Measurements from ENCODE around the gene PDE6A.

The PDE6A gene

GRCh38 chr5:149917073-149917676 is 27.4 kb downstream of the PDE6A start:
- H3K4me1 ChIP-seq (ENCODE audit: control insufficient read depth, insufficient read depth, low read depth, low read length), result peaks cover 12% of the 10 kb centered on the region
- no peak overlapping the region for H3K14ac ChIP-seq (ENCODE audit: low read length in 2 of 2)
- H4K91ac ChIP-seq (ENCODE audit: low read length), result no peak overlapping the region
- no peak overlapping the region for H3K18ac ChIP-seq (ENCODE audit: low read depth in 1 of 2, low read length in 2 of 2)
- H3K23ac ChIP-seq (ENCODE audit: low read length in 2 of 2), result no peak overlapping the region
- 91% methylated on average over 5 of the region's 6 CpGs for WGBS
- H2BK15ac ChIP-seq (ENCODE audit: low read depth, poor library complexity, severe bottlenecking), result no peak overlapping the region
- no peak overlapping the region for H2BK120ac ChIP-seq (ENCODE audit: low read depth, low read length)
- H3K4me3 ChIP-seq (ENCODE audit: insufficient read depth in 1 of 2, low read depth in 1 of 2, low read length in 2 of 2), result no peak overlapping the region
- H3K4ac ChIP-seq (ENCODE audit: low read depth in 1 of 2, low read length in 2 of 2), result no peak overlapping the region
- H3K79me1 ChIP-seq (replicated peaks; ENCODE audit: low read length, poor library complexity, severe bottlenecking), result no peaks in the 10 kb centered on the region
- peak overlapping the region; percentile 76 for H2AK5ac ChIP-seq (ENCODE audit: low read length, severe bottlenecking)
- H3K4me2 ChIP-seq (ENCODE audit: low read length, poor library complexity, severe bottlenecking), result peak overlapping the region; percentile 24
- H2AFZ ChIP-seq (ENCODE audit: low read depth, low read length), result no peak overlapping the region
- no peak overlapping the region for H3K9ac ChIP-seq (ENCODE audit: low read length)
- H3K27ac ChIP-seq (ENCODE audit: low read length, poor library complexity, severe bottlenecking), result peak overlapping the region; percentile 65
- peaks cover 0 to 23% of the 10 kb centered on the region in 2 experiments for H3K27me3 ChIP-seq (ENCODE audit: control insufficient read depth in 1 of 2, insufficient read depth in 1 of 2, low read length in 2 of 2)
- H3K9me3 ChIP-seq (ENCODE audit: control insufficient read depth, low read length), result no peaks in the 10 kb centered on the region
- peak overlapping the region; percentile 39 for H2BK5ac ChIP-seq (ENCODE audit: low read depth, low read length, poor library complexity, severe bottlenecking)
- H3K36me3 ChIP-seq (ENCODE audit: control insufficient read depth in 1 of 2, insufficient read depth in 2 of 2, low read depth in 1 of 2, low read length in 2 of 2), result no peaks in the 10 kb centered on the region
- no peak overlapping the region for H4K8ac ChIP-seq (ENCODE audit: low read length)
- DNase-seq, result no peak
- H2BK12ac ChIP-seq (ENCODE audit: low read length in 2 of 2), result no peak overlapping the region

- Histone ChIP-seq H3K9ac (ENCODE audit: low read length) (no peak overlapping the region), H3K18ac (ENCODE audit: low read depth in 1 of 2, low read length in 2 of 2) (no peak overlapping the region), H3K14ac (ENCODE audit: low read length in 2 of 2) (no peak overlapping the region), H3K4me1 (ENCODE audit: control insufficient read depth, insufficient read depth, low read depth, low read length) (peaks cover 12% of the 10 kb centered on the region), H2BK12ac (ENCODE audit: low read length in 2 of 2) (no peak overlapping the region), H3K4ac (ENCODE audit: low read depth in 1 of 2, low read length in 2 of 2) (no peak overlapping the region), H3K9me3 (ENCODE audit: control insufficient read depth, low read length) (no peaks in the 10 kb centered on the region), H3K23ac (ENCODE audit: low read length in 2 of 2) (no peak overlapping the region), H2BK5ac (ENCODE audit: low read depth, low read length, poor library complexity, severe bottlenecking) (no peak overlapping the region), H3K27me3 (ENCODE audit: control insufficient read depth in 1 of 2, insufficient read depth in 1 of 2, low read length in 2 of 2) (peaks cover 0 to 23% of the 10 kb centered on the region in 2 experiments), H3K4me2 (ENCODE audit: low read length, poor library complexity, severe bottlenecking) (no peak overlapping the region), H4K91ac (ENCODE audit: low read length) (no peak overlapping the region), H2BK15ac (ENCODE audit: low read depth, poor library complexity, severe bottlenecking) (no peak overlapping the region), H3K4me3 (ENCODE audit: insufficient read depth in 1 of 2, low read depth in 1 of 2, low read length in 2 of 2) (no peak overlapping the region), H2AFZ (ENCODE audit: low read depth, low read length) (no peak overlapping the region), H3K79me1 (replicated peaks; ENCODE audit: low read length, poor library complexity, severe bottlenecking) (no peaks in the 10 kb centered on the region), H2AK5ac (ENCODE audit: low read length, severe bottlenecking) (no peak overlapping the region), H4K8ac (ENCODE audit: low read length) (no peak overlapping the region), H3K27ac (ENCODE audit: low read length, poor library complexity, severe bottlenecking) (peak overlapping the region; percentile 61), H2BK120ac (ENCODE audit: low read depth, low read length) (no peak overlapping the region), H3K36me3 (ENCODE audit: control insufficient read depth in 1 of 2, insufficient read depth in 2 of 2, low read depth in 1 of 2, low read length in 2 of 2) (no peaks in the 10 kb centered on the region)
- DNase-seq, result no peak
- WGBS, result 91% methylated on average over 6 of the region's 7 CpGs
Measured at GRCh38 chr5:149916334-149917072, 28.1 kb downstream of the PDE6A start.

DNA sequence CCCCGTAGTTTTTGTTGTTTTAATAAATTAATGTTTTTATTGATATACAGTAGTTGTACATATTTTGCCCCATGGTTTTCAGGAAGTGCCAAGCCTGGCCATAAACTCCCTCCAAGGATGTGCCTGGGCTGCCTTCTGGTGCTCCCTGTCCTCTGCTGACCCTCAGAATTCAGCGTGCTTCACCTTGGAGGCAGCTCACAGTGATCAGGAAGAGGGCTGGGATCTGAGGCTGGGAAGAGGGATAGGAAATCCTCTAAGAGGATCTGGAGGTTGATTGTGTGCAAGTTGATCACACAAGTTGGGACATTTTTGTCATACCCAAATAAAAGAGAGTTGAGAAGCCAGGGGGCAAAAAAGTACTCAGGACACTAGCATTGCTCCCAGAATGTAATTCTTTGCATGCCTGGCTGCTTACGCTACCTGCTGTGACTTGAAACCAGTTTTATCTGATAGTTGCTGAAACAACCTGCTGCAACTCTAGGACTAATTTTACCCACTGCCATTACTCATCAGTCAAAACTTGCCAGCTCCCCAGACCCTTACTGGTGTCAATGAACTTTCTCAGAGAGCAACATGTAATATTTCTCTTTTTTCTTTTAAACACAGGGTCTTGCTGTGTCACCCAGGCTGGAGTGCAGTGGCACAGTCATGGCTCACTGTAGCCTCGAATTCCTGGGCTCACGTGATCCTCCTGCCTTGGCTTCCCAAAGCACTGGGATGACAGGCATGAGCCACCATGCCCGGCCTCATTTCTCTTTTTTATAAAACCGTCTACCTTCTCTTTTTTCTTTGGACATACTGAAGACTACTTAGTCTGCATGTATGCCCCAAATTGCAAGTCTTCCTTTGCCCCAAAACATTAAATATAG is 29.0 kb downstream of the PDE6A start:
- peak overlapping the region; percentile 61 for H3K27ac ChIP-seq (ENCODE audit: low read length, poor library complexity, severe bottlenecking)
- peak overlapping the region; percentile 23 for H2AK5ac ChIP-seq (ENCODE audit: low read length, severe bottlenecking)
- no peak overlapping the region for H2BK15ac ChIP-seq (ENCODE audit: low read depth, poor library complexity, severe bottlenecking)
- H3K4ac ChIP-seq (ENCODE audit: low read depth in 1 of 2, low read length in 2 of 2), result no peak overlapping the region
- H3K23ac ChIP-seq (ENCODE audit: low read length in 2 of 2), result no peak overlapping the region
- no peaks in the 10 kb centered on the region for H3K9me3 ChIP-seq (ENCODE audit: control insufficient read depth, low read length)
- no peak overlapping the region for H2BK120ac ChIP-seq (ENCODE audit: low read depth, low read length)
- no peak overlapping the region for H3K4me2 ChIP-seq (ENCODE audit: low read length, poor library complexity, severe bottlenecking)
- 88% methylated on average over 6 of the region's 7 CpGs for WGBS
- no peak overlapping the region for H4K8ac ChIP-seq (ENCODE audit: low read length)
- H3K79me1 ChIP-seq (replicated peaks; ENCODE audit: low read length, poor library complexity, severe bottlenecking), result no peaks in the 10 kb centered on the region
- no peak overlapping the region for H3K4me3 ChIP-seq (ENCODE audit: insufficient read depth in 1 of 2, low read depth in 1 of 2, low read length in 2 of 2)
- H3K4me1 ChIP-seq (ENCODE audit: control insufficient read depth, insufficient read depth, low read depth, low read length), result peaks cover 12% of the 10 kb centered on the region
- no peak overlapping the region for H3K9ac ChIP-seq (ENCODE audit: low read length)
- H2AFZ ChIP-seq (ENCODE audit: low read depth, low read length), result no peak overlapping the region
- no peak overlapping the region for H3K18ac ChIP-seq (ENCODE audit: low read depth in 1 of 2, low read length in 2 of 2)
- no peak overlapping the region for H4K91ac ChIP-seq (ENCODE audit: low read length)
- no peak for DNase-seq
- H2BK5ac ChIP-seq (ENCODE audit: low read depth, low read length, poor library complexity, severe bottlenecking), result no peak overlapping the region
- H3K36me3 ChIP-seq (ENCODE audit: control insufficient read depth in 1 of 2, insufficient read depth in 2 of 2, low read depth in 1 of 2, low read length in 2 of 2), result no peaks in the 10 kb centered on the region
- H2BK12ac ChIP-seq (ENCODE audit: low read length in 2 of 2), result no peak overlapping the region
- no peak overlapping the region for H3K14ac ChIP-seq (ENCODE audit: low read length in 2 of 2)
- peaks cover 0 to 18% of the 10 kb centered on the region in 2 experiments for H3K27me3 ChIP-seq (ENCODE audit: control insufficient read depth in 1 of 2, insufficient read depth in 1 of 2, low read length in 2 of 2)

All from mesenchymal stem cell (in vitro differentiated cells and primary cell).